Astrocyte of the hippocampus (primary cell): ENCODE measurements around the gene IGSF3.

ENCODE experiments used
- DNase-seq: peaks from one replicate; pipeline ENCODE4 v3.0.0; 2011; ENCODE audit warnings: low read depth, low spot score

The IGSF3 gene

DNA sequence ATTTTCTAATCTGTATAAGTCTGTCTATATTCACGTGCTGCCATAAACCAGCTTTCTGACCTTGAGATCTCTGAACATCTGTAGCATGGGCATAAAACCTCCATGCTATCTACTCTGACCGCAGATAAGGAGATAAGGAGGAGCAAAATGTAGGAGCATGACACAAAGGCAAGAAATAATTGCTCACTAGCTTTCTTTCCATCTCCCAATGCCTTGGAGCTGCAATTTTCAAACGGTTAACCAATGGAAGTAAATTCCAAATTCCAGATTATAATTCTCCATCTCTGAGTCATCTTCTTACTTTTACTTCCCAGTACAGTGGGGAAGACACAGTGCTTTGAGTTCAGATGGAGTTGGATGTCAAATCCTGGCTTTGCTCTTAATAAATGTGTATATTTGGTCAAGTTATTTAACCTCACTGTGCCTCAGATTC lies 138.3 kb downstream of the IGSF3 start:
- peak; percentile 53 for DNase-seq

DNA sequence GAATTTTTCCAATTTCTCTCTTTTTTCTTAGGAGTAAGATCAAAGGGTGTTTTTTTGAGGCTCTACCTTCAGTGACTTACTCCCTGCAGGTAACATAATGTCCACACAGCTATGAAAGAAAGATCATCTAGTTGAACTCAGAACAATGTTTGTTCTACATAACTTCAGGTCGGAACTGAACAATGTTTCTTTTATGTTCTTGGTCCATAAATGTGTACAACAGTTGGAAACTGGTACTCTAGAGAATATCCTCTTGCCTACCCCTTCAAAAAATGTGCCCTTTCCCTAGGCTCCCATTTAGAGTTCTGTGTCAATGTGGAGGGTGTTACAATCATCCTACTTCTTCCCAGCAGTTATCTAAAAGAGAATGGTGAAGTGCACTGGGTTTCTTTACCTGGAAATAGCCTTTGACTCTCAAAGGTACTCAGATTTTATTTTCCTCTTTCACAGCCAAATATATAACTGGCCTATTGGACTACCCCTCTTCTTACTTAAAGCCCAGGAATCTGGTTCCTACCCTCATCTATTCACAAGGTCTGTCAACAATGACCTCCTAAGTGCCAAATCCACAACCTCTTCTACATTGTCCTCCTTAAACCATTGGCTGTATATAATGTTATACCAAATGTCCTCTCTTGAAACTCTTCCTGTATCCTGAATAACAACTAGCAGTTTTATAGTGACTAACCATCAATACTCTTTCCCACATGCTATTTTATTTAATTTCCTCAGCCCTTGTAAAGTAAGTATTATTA lies 139.0 kb downstream of the IGSF3 start:
- DNase-seq, result no peak

GRCh38 chr1:116525440-116525839 lies 142.1 kb downstream of the IGSF3 start:
- no peak for DNase-seq
